C4-2B (cell line): ENCODE results near the gene CDC42EP1.
"Not testable (repeated sequence)": the region's sequence is repeated elsewhere in the genome, so short reads cannot be mapped to it uniquely, and the experiment has no call there.

Source experiments
- ZFX ChIP-seq: fragments of 450-650 bp; IDR thresholded peaks from 2 replicates; pipeline ENCODE4 v1.6.1; 2017
- TF ChIP-seq, protein P1 (sequence below): fragments of 450-650 bp; conservative IDR thresholded peaks from 2 replicates; pipeline ENCODE4 v1.5.1; 2017; ENCODE audit warnings: mild to moderate bottlenecking

DNA sequence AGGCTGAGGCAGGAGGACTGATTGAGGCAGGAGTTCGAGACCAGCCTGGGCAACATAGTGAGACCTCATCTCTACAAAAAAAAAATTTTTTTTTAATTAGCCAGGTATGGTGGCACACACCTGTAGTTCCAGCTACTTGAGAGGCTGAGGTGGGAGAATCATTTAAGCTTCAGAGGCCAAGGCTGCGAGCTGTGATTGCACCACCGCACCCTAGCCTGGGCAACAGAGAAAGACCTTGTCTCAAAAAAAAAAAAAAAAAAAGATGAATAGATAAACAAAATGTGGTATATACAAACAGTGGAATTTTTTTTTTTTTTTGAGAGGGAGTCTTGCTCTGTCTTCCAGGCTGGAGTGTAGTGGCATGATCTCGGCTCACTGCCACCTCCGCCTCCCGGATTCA lies 30.8 kb downstream of the CDC42EP1 start:
- TF ChIP-seq, protein P1, sequence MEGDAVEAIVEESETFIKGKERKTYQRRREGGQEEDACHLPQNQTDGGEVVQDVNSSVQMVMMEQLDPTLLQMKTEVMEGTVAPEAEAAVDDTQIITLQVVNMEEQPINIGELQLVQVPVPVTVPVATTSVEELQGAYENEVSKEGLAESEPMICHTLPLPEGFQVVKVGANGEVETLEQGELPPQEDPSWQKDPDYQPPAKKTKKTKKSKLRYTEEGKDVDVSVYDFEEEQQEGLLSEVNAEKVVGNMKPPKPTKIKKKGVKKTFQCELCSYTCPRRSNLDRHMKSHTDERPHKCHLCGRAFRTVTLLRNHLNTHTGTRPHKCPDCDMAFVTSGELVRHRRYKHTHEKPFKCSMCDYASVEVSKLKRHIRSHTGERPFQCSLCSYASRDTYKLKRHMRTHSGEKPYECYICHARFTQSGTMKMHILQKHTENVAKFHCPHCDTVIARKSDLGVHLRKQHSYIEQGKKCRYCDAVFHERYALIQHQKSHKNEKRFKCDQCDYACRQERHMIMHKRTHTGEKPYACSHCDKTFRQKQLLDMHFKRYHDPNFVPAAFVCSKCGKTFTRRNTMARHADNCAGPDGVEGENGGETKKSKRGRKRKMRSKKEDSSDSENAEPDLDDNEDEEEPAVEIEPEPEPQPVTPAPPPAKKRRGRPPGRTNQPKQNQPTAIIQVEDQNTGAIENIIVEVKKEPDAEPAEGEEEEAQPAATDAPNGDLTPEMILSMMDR = not testable (repeated sequence)
- TF ChIP-seq ZFX = not testable (repeated sequence)
